Measurements from ENCODE around the gene WDR86. TPM values are rescaled to one million over a fixed set of nuclear protein-coding genes. Genes with fewer than 3 reads are reported as not detected.

Gene WDR86
- total RNA-seq, 1 experiment from 2014 or later, result not detected

DNA sequence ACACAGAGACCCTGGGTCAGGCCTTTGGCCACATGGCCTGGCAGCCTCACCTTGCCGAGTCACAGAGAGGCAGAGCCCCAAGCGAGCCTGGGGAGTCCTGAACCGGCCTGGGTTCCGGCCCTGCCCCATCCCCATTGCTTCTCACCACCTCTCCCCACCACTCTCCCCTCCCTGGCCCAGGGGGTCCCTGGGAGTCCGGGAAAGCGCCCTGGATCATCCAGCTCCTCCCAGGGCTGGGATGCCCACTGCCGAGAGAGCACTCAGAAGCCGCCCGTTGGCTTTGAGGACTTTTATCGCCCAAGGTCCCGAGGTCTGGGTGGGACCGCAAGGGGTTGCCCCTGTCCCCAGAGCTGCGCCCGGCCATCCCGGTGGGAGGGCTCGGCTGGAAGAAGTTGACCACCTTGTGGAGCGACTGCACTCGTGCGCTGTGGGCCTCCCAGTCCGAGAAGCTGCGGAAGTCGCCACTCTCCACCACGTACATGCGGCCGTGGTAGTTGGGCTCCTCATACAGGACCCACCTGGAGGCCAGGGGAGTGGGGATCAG lies 22.0 kb upstream of the WDR86 start:
- H3K27ac ChIP-seq (ENCODE audit: low read depth, low read length), result no peak overlapping the region; the same call in 1 of the 2 replicates
- RAD21 ChIA-PET (ENCODE audit: low non-redundant PET in 1 of 2, low total read pairs in 2 of 2, uncharacterized antibody in 2 of 2, unreplicated experiment in 2 of 2), result no interaction called here
- TF ChIP-seq EZH2phosphoT487 (IDR thresholded peaks at IDR 0.05; ENCODE audit: borderline replicate concordance), result no peak
- no peak for TF ChIP-seq EZH2 (IDR thresholded peaks at IDR 0.05)
- TF ChIP-seq FOSL1 (IDR thresholded peaks at IDR 0.05; ENCODE audit: low read depth), result no peak
- no peak for TF ChIP-seq CBX3 (IDR thresholded peaks at IDR 0.05; ENCODE audit: low read depth)
- TF ChIP-seq, protein P1, sequence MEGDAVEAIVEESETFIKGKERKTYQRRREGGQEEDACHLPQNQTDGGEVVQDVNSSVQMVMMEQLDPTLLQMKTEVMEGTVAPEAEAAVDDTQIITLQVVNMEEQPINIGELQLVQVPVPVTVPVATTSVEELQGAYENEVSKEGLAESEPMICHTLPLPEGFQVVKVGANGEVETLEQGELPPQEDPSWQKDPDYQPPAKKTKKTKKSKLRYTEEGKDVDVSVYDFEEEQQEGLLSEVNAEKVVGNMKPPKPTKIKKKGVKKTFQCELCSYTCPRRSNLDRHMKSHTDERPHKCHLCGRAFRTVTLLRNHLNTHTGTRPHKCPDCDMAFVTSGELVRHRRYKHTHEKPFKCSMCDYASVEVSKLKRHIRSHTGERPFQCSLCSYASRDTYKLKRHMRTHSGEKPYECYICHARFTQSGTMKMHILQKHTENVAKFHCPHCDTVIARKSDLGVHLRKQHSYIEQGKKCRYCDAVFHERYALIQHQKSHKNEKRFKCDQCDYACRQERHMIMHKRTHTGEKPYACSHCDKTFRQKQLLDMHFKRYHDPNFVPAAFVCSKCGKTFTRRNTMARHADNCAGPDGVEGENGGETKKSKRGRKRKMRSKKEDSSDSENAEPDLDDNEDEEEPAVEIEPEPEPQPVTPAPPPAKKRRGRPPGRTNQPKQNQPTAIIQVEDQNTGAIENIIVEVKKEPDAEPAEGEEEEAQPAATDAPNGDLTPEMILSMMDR (IDR thresholded peaks at IDR 0.05 in 2 of 3, conservative IDR thresholded peaks at IDR 0.05 in 1 of 3; ENCODE audit: borderline replicate concordance in 1 of 3, insufficient read depth in 1 of 3, low read depth in 2 of 3, low read length in 2 of 3), result no peak
- no peak for TF ChIP-seq YY1 (IDR thresholded peaks at IDR 0.05; ENCODE audit: extremely low read depth, insufficient replicate concordance, low read depth, low read length)
- TF ChIP-seq EGR1 (IDR thresholded peaks at IDR 0.05; ENCODE audit: low read depth), result no peak
- no peak for TF ChIP-seq ZNF274 (IDR thresholded peaks at IDR 0.05; ENCODE audit: low read depth, low read length)
- no peak for TF ChIP-seq TCF7L2 (IDR thresholded peaks at IDR 0.05; ENCODE audit: borderline replicate concordance, extremely low read depth, insufficient read depth, insufficient read length)
- no peak for TF ChIP-seq SIN3A (IDR thresholded peaks at IDR 0.05; ENCODE audit: low read depth)
- TF ChIP-seq, protein P2, sequence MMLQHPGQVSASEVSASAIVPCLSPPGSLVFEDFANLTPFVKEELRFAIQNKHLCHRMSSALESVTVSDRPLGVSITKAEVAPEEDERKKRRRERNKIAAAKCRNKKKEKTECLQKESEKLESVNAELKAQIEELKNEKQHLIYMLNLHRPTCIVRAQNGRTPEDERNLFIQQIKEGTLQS (IDR thresholded peaks at IDR 0.05), result no peak
- TF ChIP-seq SP1 (IDR thresholded peaks at IDR 0.05; ENCODE audit: low read depth), result no peak
- no peak for TF ChIP-seq POLR2A (IDR thresholded peaks at IDR 0.05; ENCODE audit: borderline replicate concordance, extremely low read depth, insufficient read depth, insufficient read length)
- no peak for TF ChIP-seq SRF (IDR thresholded peaks at IDR 0.05; ENCODE audit: low read depth)
- no peak for TF ChIP-seq RAD21 (IDR thresholded peaks at IDR 0.05; ENCODE audit: low read depth)
- no peak for TF ChIP-seq CEBPB (IDR thresholded peaks at IDR 0.05; ENCODE audit: low read depth)

More for the DNA sequence above, 22.0 kb upstream of the WDR86 start:
- DNase-seq (ENCODE audit: low read depth, low spot score), result no peak
- peaks cover 35 to 44% of the 10 kb centered on the region in 2 experiments for H3K4me1 ChIP-seq (ENCODE audit: control insufficient read depth in 1 of 2, insufficient read depth in 2 of 2, low read length in 2 of 2)
- H3K9ac ChIP-seq (ENCODE audit: low read length), result no peak overlapping the region
- H3K27me3 ChIP-seq (ENCODE audit: insufficient read depth, low read length), result no peaks in the 10 kb centered on the region
- POLR2A ChIA-PET, result no interaction called here
- no peak for ATAC-seq
- H3K9me2 ChIP-seq (ENCODE audit: insufficient read depth), result no peaks in the 10 kb centered on the region
- no peak overlapping the region for H2AFZ ChIP-seq (ENCODE audit: low read depth, low read length, poor library complexity, severe bottlenecking)
- H3K36me3 ChIP-seq (ENCODE audit: control insufficient read depth in 1 of 2, insufficient read depth in 2 of 2, low read length in 2 of 2), result no peaks in the 10 kb centered on the region
- CTCF ChIA-PET, result no interaction called here
- H3K9me3 ChIP-seq (ENCODE audit: control insufficient read depth in 1 of 2, insufficient read depth in 1 of 2, low read depth in 1 of 2, low read length in 2 of 2), result no peaks in the 10 kb centered on the region
- intact Hi-C loops (cut with micrococcal nuclease), result no loop called here
- BruUV-seq (replicated peaks), result no TSS peak
- no peaks in the 10 kb centered on the region for H4K20me1 ChIP-seq (ENCODE audit: insufficient read depth)
- H3K4me2 ChIP-seq (ENCODE audit: low read length), result no peak overlapping the region
- H3K4me3 ChIP-seq (replicated peaks in 1 of 2; ENCODE audit: low read depth in 1 of 2, low read length in 2 of 2), result no peak overlapping the region
- no peaks in the 10 kb centered on the region for H3K79me2 ChIP-seq (ENCODE audit: insufficient read depth, low read length)

Data from HCT116 (cell line).